GM23338 (cell line): Measurements from ENCODE around the gene MYO16. TPM values are rescaled to one million over a fixed set of nuclear protein-coding genes. Genes with fewer than 3 reads are reported as not detected.

Experiments
- ATAC-seq: fragments of 200-7000 bp; cut with Tn5 transposase; 3 replicates; pipeline ENCODE4 v1.9.1; 2020
- DNase-seq: peaks from one replicate; pipeline ENCODE4 v3.0.0-alpha.2; 2015; ENCODE audit warnings: low spot score
- H2AFZ ChIP-seq: fragments of 200-600 bp; sonication (generic); 2 replicates; pipeline ENCODE4 v1.8.0; 2016; ENCODE audit warnings: antibody characterized with exemption, mild to moderate bottlenecking, moderate library complexity
- H3F3A ChIP-seq: fragments of 200-600 bp; sonication (generic); replicated peaks from 2 replicates; pipeline ENCODE4 v1.8.0; 2017; ENCODE audit warnings: antibody characterized with exemption, mixed run types, low read depth
- H3K27ac ChIP-seq: fragments of 200-600 bp; sonication (generic); 2 replicates; pipeline ENCODE4 v1.6.1; 2016; ENCODE audit warnings: low read depth
- H3K27me3 ChIP-seq: fragments of 200-600 bp; sonication (generic); 2 replicates; pipeline ENCODE4 v1.8.0; 2016; ENCODE audit warnings: mild to moderate bottlenecking, mixed run types, moderate library complexity; ENCODE audit not compliant: insufficient read depth
- H3K36me3 ChIP-seq: fragments of 200-600 bp; sonication (generic); 2 replicates; pipeline ENCODE4 v1.8.0; 2016; ENCODE audit warnings: mild to moderate bottlenecking; ENCODE audit not compliant: insufficient read depth
- H3K4me1 ChIP-seq: fragments of 200-600 bp; sonication (generic); 2 replicates; pipeline ENCODE4 v1.8.0; 2016; ENCODE audit warnings: mild to moderate bottlenecking, moderate library complexity; ENCODE audit not compliant: insufficient read depth
- H3K4me2 ChIP-seq: fragments of 200-600 bp; sonication (generic); 2 replicates; pipeline ENCODE4 v1.7.1; 2017; ENCODE audit warnings: mixed run types
- H3K4me3 ChIP-seq: fragments of 200-600 bp; sonication (generic); 2 replicates; pipeline ENCODE4 v1.6.1; 2016; ENCODE audit warnings: mixed run types
- H3K79me2 ChIP-seq: fragments of 200-600 bp; sonication (generic); replicated peaks from 2 replicates; pipeline ENCODE4 v1.8.0; 2017; ENCODE audit warnings: mild to moderate bottlenecking; ENCODE audit not compliant: insufficient read depth
- H3K9me2 ChIP-seq: fragments of 200-600 bp; sonication (generic); 2 replicates; pipeline ENCODE4 v1.8.0; 2017; ENCODE audit not compliant: insufficient read depth
- H4K20me1 ChIP-seq: fragments of 200-600 bp; sonication (generic); replicated peaks from 2 replicates; pipeline ENCODE4 v1.8.0; 2017; ENCODE audit warnings: mild to moderate bottlenecking; ENCODE audit not compliant: insufficient read depth
- H3K27ac Mint-ChIP-seq: 2 replicates; pipeline ENCODE4 v1.8.0; 2020; ENCODE audit warnings: inconsistent platforms, mild to moderate bottlenecking, moderate library complexity, mixed read lengths
- H3K27me3 Mint-ChIP-seq: 3 replicates; pipeline ENCODE4 v1.8.0; 2022; ENCODE audit warnings: low read depth, mild to moderate bottlenecking, moderate library complexity, mixed read lengths, inconsistent platforms; ENCODE audit not compliant: insufficient read depth, poor library complexity
- H3K36me3 Mint-ChIP-seq: 3 replicates; pipeline ENCODE4 v1.8.0; 2021; ENCODE audit warnings: low read depth, mild to moderate bottlenecking, inconsistent platforms, moderate library complexity, mixed read lengths
- H3K4me1 Mint-ChIP-seq: 3 replicates; pipeline ENCODE4 v1.8.0; 2020; ENCODE audit warnings: mild to moderate bottlenecking, inconsistent platforms, mixed read lengths
- H3K4me3 Mint-ChIP-seq: 3 replicates; pipeline ENCODE4 v1.8.0; 2021; ENCODE audit warnings: moderate library complexity, mild to moderate bottlenecking, inconsistent platforms, mixed read lengths
- H3K9me3 Mint-ChIP-seq: 3 replicates; pipeline ENCODE4 v1.8.0; 2020; ENCODE audit warnings: moderate library complexity, mild to moderate bottlenecking, inconsistent platforms, mixed read lengths
- CREB1 ChIP-seq: fragments of 250-450 bp; sonication (Bioruptor Pico); IDR thresholded peaks from 2 replicates; pipeline ENCODE4 v1.5.0; 2020; ENCODE audit warnings: low read depth, mild to moderate bottlenecking, moderate library complexity
- ETS1 ChIP-seq: IDR thresholded peaks from 2 replicates; pipeline ENCODE4 v1.6.1; 2016; ENCODE audit warnings: antibody characterized with exemption
- EZH2 ChIP-seq: fragments of 200-600 bp; sonication (generic); IDR thresholded peaks from one replicate; pipeline ENCODE4 v1.8.0; 2017; ENCODE audit warnings: antibody characterized with exemption, mild to moderate bottlenecking, low read depth; ENCODE audit not compliant: unreplicated experiment
- EZH2phosphoT487 ChIP-seq: fragments of 200-600 bp; sonication (generic); IDR thresholded peaks from one replicate; pipeline ENCODE4 v1.8.1; 2018; ENCODE audit warnings: antibody characterized with exemption; ENCODE audit not compliant: unreplicated experiment
- JUNB ChIP-seq: IDR thresholded peaks from one replicate; pipeline ENCODE4 v1.6.1; 2016; ENCODE audit warnings: antibody characterized with exemption; ENCODE audit not compliant: unreplicated experiment
- NANOG ChIP-seq: IDR thresholded peaks from 2 replicates; pipeline ENCODE4 v1.6.1; 2016; ENCODE audit warnings: antibody characterized with exemption, borderline replicate concordance
- POLR2AphosphoS5 ChIP-seq: IDR thresholded peaks from 2 replicates; pipeline ENCODE4 v1.6.1; 2016; ENCODE audit warnings: antibody characterized with exemption, low read depth
- ZNF114 ChIP-seq: fragments of 250-450 bp; sonication (Bioruptor Pico); IDR thresholded peaks from 2 replicates; pipeline ENCODE4 v1.5.0; 2020; ENCODE audit warnings: mild to moderate bottlenecking, moderate library complexity
- polyA plus RNA-seq: library from polyadenylated mRNA; unstranded; fragments of >200 nt; fragmentation: Nextera tagmentation; extraction: Ambion mirVana; gene quantifications from 2 replicates; pipeline ENCODE4 v1.2.1, GENCODE V29; 2016
- total RNA-seq: library from RNA; depleted of rRNA; stranded (reverse); fragments of >200 nt; shearing (Covaris generic); gene quantifications from 2 replicates; pipeline ENCODE4 v1.2.3, GENCODE V29; 2014
- TF ChIP-seq, protein P1 (sequence below): IDR thresholded peaks from one replicate; pipeline ENCODE4 v1.6.1; 2018; ENCODE audit warnings: antibody characterized with exemption; ENCODE audit not compliant: unreplicated experiment
- TF ChIP-seq, protein P2 (sequence below), 2 experiments: fragments of 200-600 bp in 1 of 2; sonication (generic) in 1 of 2; conservative IDR thresholded peaks; 2 replicates each; pipeline versions ENCODE4 v1.5.1 to v1.6.1; 2016 to 2017; ENCODE audit warnings: antibody characterized with exemption in 2 of 2, low read depth in 2 of 2, mild to moderate bottlenecking in 2 of 2, moderate library complexity in 1 of 2

MYO16 gene
- total and polyA plus RNA-seq, 2 experiments from 2014 or later, result 0.10 to 0.13 TPM

DNA sequence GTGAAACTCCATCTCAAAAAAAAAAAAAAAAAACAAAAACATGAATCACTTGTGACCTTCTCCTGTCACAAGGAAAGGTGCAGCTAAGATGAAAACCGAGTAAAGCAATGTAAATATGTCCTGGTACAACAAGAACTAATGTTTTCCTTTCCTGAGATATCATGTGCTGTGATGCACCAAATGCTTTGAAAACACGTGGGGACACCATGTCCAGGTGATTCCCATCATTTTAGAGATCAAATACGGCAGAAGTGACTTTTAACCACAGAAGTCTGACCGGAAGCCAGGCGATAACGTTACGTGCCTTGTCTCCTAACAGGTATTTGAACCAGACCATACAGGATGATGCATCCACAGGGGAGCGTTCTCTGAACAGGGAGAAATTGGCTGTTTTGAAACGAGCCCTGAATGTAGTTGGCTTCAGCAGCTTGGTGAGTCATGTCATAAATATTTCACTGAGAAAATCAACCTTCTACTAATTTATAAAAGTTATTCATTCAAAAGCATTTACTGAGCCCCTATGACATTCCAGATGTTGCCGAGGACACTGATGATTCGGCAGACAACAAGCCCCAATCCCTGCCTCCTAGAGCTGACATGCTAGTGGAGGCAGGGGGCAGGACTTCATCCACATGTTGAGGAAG, 328.1 kb downstream of the MYO16 start:
- Mint-ChIP-seq H3K9me3 (no peaks in the 10 kb centered on the region), H3K36me3 (no peaks in the 10 kb centered on the region), H3K27ac (no peak overlapping the region), H3K4me1 (peaks cover 2% of the 10 kb centered on the region; the same call in 2 of the 3 replicates), H3K4me3 (no peak overlapping the region), H3K27me3 (no peaks in the 10 kb centered on the region)
- no peaks in the 10 kb centered on the region for H3K36me3 ChIP-seq
- H3K4me2 ChIP-seq, result no peak overlapping the region
- TF ChIP-seq EZH2phosphoT487 (no peak), NANOG (no peak), ETS1 (no peak), EZH2 (no peak), POLR2AphosphoS5 (no peak), ZNF114 (CRISPR knock-in tag) (no peak), CREB1 (CRISPR knock-in tag) (no peak), JUNB (no peak)
- TF ChIP-seq, protein P1, sequence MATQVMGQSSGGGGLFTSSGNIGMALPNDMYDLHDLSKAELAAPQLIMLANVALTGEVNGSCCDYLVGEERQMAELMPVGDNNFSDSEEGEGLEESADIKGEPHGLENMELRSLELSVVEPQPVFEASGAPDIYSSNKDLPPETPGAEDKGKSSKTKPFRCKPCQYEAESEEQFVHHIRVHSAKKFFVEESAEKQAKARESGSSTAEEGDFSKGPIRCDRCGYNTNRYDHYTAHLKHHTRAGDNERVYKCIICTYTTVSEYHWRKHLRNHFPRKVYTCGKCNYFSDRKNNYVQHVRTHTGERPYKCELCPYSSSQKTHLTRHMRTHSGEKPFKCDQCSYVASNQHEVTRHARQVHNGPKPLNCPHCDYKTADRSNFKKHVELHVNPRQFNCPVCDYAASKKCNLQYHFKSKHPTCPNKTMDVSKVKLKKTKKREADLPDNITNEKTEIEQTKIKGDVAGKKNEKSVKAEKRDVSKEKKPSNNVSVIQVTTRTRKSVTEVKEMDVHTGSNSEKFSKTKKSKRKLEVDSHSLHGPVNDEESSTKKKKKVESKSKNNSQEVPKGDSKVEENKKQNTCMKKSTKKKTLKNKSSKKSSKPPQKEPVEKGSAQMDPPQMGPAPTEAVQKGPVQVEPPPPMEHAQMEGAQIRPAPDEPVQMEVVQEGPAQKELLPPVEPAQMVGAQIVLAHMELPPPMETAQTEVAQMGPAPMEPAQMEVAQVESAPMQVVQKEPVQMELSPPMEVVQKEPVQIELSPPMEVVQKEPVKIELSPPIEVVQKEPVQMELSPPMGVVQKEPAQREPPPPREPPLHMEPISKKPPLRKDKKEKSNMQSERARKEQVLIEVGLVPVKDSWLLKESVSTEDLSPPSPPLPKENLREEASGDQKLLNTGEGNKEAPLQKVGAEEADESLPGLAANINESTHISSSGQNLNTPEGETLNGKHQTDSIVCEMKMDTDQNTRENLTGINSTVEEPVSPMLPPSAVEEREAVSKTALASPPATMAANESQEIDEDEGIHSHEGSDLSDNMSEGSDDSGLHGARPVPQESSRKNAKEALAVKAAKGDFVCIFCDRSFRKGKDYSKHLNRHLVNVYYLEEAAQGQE, result no peak
- TF ChIP-seq, protein P2, sequence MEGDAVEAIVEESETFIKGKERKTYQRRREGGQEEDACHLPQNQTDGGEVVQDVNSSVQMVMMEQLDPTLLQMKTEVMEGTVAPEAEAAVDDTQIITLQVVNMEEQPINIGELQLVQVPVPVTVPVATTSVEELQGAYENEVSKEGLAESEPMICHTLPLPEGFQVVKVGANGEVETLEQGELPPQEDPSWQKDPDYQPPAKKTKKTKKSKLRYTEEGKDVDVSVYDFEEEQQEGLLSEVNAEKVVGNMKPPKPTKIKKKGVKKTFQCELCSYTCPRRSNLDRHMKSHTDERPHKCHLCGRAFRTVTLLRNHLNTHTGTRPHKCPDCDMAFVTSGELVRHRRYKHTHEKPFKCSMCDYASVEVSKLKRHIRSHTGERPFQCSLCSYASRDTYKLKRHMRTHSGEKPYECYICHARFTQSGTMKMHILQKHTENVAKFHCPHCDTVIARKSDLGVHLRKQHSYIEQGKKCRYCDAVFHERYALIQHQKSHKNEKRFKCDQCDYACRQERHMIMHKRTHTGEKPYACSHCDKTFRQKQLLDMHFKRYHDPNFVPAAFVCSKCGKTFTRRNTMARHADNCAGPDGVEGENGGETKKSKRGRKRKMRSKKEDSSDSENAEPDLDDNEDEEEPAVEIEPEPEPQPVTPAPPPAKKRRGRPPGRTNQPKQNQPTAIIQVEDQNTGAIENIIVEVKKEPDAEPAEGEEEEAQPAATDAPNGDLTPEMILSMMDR (conservative IDR thresholded peaks at IDR 0.05; ENCODE audit: low read depth in 2 of 2), result no peak
- H3K4me1 ChIP-seq, result no peaks in the 10 kb centered on the region
- no peak overlapping the region for H3K27ac ChIP-seq
- no peaks in the 10 kb centered on the region for H3K79me2 ChIP-seq
- H3K9me2 ChIP-seq, result no peaks in the 10 kb centered on the region
- no peaks in the 10 kb centered on the region for H3F3A ChIP-seq
- H4K20me1 ChIP-seq, result no peaks in the 10 kb centered on the region
- ATAC-seq (peak; percentile 35; the same call in 1 of the 3 replicates), DNase-seq (peak; percentile 22)
- H2AFZ ChIP-seq, result no peak overlapping the region
- H3K4me3 ChIP-seq, result no peak overlapping the region
- H3K27me3 ChIP-seq, result no peaks in the 10 kb centered on the region
